Thoracic aorta (tissue), 2 donors: Measurements from ENCODE around the gene MAGEB1. TPM values are rescaled to one million over a fixed set of nuclear protein-coding genes. Genes with fewer than 3 reads are reported as not detected.

Source experiments
- ATAC-seq: fragments of 150-250 bp; one replicate; pipeline ENCODE4 v1.8.0; 2017; ENCODE audit warnings: low read depth; ENCODE audit not compliant: insufficient number of reproducible peaks, low FRiP score
- DNase-seq: peaks from one replicate; pipeline ENCODE4 v3.0.0-alpha.2; 2020; ENCODE audit warnings: low spot score
- H3K27ac ChIP-seq, 2 donors: fragments of 200-600 bp; sonication (generic); 1 replicate in 1 of 2; 2 replicates in 1 of 2; pipeline ENCODE4 v1.5.1; 2016; ENCODE audit warnings: mild to moderate bottlenecking in 2 of 2, moderate library complexity in 2 of 2
- H3K27me3 ChIP-seq: fragments of 200-600 bp; sonication (generic); replicated peaks from 2 replicates; pipeline ENCODE4 v1.6.0; 2016; ENCODE audit warnings: mild to moderate bottlenecking; ENCODE audit not compliant: insufficient read depth
- H3K36me3 ChIP-seq: fragments of 200-600 bp; sonication (generic); one replicate; pipeline ENCODE4 v1.5.1; 2016
- H3K4me1 ChIP-seq, 2 donors: fragments of 200-600 bp; sonication (generic); 1 replicate in 1 of 2; 2 replicates in 1 of 2; pipeline versions ENCODE4 v1.5.1 to v1.6.0; 2016; ENCODE audit warnings: low read depth in 2 of 2, mild to moderate bottlenecking in 1 of 2; ENCODE audit not compliant: control insufficient read depth in 1 of 2
- H3K4me3 ChIP-seq: fragments of 200-600 bp; sonication (generic); 2 replicates; pipeline ENCODE4 v1.5.1; 2016; ENCODE audit warnings: mild to moderate bottlenecking
- H3K9me3 ChIP-seq: fragments of 200-600 bp; sonication (generic); 2 replicates; pipeline ENCODE4 v1.5.1; 2016
- total RNA-seq, 2 donors: library from RNA; depleted of rRNA; stranded (reverse); fragments of >200 nt; gene quantifications; one replicate each; pipeline versions ENCODE4 v1.1.0 to v1.2.3, GENCODE V29; 2016
- TF ChIP-seq, protein P1 (sequence below): fragments of 200-600 bp; sonication (generic); IDR thresholded peaks from one replicate; pipeline ENCODE4 v1.5.1; 2019; ENCODE audit warnings: antibody characterized with exemption

The MAGEB1 gene, protein sequence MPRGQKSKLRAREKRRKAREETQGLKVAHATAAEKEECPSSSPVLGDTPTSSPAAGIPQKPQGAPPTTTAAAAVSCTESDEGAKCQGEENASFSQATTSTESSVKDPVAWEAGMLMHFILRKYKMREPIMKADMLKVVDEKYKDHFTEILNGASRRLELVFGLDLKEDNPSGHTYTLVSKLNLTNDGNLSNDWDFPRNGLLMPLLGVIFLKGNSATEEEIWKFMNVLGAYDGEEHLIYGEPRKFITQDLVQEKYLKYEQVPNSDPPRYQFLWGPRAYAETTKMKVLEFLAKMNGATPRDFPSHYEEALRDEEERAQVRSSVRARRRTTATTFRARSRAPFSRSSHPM
- total RNA-seq = not detected

DNA sequence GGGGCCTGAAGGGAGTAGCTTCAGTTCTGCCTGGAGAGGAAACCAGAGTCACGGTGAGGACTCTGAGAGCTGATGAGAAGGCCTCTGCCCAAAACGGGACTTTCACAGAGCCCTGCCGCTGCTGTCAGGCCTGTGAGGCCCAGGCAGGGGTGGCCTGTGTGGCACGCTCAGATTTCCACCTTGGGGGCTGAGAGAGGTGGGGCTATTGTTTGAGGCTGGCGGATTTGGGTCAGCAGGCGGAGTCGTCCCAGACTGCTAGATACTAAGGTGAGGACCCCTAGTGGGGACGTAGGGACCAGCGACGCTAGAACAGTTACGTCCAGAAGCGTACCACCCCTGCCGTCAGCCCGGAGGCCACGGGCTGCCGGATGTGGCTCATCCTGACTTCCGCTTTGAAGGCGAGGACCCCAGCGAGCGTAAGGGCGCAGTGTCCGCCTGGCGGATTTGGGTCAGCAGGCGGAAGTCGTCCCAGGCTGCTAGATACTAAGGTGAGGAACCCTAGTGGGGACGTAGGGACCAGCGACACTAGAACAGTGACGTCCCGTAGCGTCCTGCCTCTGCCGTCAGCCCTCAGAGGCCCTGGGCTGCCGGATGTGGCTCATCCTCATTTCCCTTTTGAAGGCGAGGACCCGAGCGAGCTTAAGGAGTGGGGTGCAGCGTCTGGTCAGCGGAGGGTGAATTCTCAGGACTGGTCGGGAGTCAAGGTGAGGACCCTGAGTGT, at the start of gene MAGEB1:
TSS of gene MAGEB1 (plus strand) at position 378 of the 721 bp plus-strand sequence. CDS start 3,348 bp downstream, outside the sequence.
- ATAC-seq = no peak
- H3K4me3 ChIP-seq = no peak within 1 kb of the TSS
- no peaks in the 10 kb centered on the region for H3K27me3 ChIP-seq
- no peaks in the 10 kb centered on the region for H3K36me3 ChIP-seq
- H3K4me1 ChIP-seq = no peaks in the 10 kb centered on the region
- TF ChIP-seq, protein P1, sequence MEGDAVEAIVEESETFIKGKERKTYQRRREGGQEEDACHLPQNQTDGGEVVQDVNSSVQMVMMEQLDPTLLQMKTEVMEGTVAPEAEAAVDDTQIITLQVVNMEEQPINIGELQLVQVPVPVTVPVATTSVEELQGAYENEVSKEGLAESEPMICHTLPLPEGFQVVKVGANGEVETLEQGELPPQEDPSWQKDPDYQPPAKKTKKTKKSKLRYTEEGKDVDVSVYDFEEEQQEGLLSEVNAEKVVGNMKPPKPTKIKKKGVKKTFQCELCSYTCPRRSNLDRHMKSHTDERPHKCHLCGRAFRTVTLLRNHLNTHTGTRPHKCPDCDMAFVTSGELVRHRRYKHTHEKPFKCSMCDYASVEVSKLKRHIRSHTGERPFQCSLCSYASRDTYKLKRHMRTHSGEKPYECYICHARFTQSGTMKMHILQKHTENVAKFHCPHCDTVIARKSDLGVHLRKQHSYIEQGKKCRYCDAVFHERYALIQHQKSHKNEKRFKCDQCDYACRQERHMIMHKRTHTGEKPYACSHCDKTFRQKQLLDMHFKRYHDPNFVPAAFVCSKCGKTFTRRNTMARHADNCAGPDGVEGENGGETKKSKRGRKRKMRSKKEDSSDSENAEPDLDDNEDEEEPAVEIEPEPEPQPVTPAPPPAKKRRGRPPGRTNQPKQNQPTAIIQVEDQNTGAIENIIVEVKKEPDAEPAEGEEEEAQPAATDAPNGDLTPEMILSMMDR = no peak
- H3K27ac ChIP-seq = no peak within 1 kb of the TSS
- no peaks in the 10 kb centered on the region for H3K9me3 ChIP-seq
- DNase-seq = no peak

DNA sequence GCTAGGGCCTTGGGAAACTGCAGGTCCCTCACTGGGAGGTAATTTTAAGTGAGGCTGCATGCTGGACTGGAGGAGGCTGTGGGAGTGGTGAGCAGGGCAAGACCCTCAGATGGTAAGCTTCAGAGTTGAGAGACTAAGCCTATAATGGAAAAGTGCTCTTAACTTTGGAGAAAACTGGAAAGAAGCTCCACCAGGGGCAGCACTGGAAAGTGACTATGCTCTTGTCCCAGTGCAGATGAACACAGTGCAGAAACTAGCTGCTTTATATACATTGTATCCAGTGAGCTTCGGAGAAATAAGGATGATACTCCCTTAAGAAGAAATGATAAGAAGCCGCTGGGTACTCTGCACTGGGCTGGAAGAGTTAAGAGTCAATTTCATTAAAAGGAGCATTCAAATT, 34.8 kb upstream of the MAGEB1 start:
- TF ChIP-seq, protein P1 = no peak
- DNase-seq (no peak), ATAC-seq (no peak)
- no peaks in the 10 kb centered on the region for H3K4me1 ChIP-seq
- H3K4me3 ChIP-seq = no peak overlapping the region
- no peak overlapping the region for H3K27ac ChIP-seq
- H3K27me3 ChIP-seq = no peaks in the 10 kb centered on the region
- H3K36me3 ChIP-seq = no peaks in the 10 kb centered on the region
- H3K9me3 ChIP-seq = no peaks in the 10 kb centered on the region

DNA sequence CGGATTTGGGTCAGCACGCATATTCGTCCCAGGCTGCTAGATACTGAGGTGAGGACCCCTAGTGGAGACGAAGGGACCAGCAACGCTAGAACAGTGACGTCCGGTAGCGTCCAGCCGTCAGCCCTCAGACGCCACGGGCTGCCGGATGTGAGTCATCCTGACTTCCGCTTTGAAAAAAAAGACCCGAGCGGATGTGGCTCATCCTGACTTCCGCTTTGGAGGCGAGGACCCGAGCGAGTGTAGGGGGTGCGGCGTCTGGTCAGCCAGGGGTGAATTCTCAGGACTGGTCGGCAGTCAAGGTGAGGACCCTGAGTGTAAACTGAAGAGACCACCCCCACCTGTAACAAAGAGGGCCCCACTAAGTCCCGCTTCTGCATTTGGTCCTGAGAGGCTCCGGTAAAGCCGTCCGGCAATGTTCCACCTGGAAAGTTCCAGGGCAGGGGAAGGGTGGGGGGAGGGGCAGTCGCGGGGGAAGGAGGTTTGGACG, 31.5 kb upstream of the MAGEB1 start, which contains the start of gene MAGEB2:
TSS of gene MAGEB2 (plus strand) at position 207 of the 487 bp plus-strand sequence. CDS start 3,018 bp downstream, outside the sequence.
- no peak within 1 kb of the TSS for H3K27ac ChIP-seq
- H3K36me3 ChIP-seq = no peaks in the 10 kb centered on the region
- TF ChIP-seq, protein P1 = no peak
- ATAC-seq (no peak), DNase-seq (no peak)
- H3K27me3 ChIP-seq = no peaks in the 10 kb centered on the region
- no peaks in the 10 kb centered on the region for H3K9me3 ChIP-seq
- H3K4me1 ChIP-seq = no peaks in the 10 kb centered on the region
- H3K4me3 ChIP-seq = no peak within 1 kb of the TSS

DNA sequence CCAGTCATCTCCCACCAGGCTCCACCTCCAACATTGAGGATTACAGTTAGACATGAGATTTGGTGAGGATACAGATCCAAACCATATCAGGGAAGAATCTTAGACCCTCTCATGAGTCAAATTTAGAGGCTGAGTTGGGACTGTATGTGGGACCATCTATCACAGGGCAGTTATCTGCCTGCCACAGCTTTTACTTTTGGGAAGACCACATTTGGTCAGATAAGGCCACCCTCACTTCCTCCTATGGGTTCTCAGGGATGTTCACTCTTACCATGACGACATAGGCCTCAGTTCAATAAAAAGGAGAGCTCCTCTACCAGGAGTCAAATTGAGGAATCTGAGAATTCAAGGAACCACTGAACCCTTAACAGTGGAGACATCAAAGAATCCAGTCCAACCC, 29.5 kb upstream of the MAGEB1 start:
- DNase-seq = no peak
- ATAC-seq = no peak
- TF ChIP-seq, protein P1 = no peak
- Histone ChIP-seq H3K9me3 (no peaks in the 10 kb centered on the region), H3K27me3 (no peaks in the 10 kb centered on the region), H3K27ac (no peak overlapping the region), H3K4me1 (no peaks in the 10 kb centered on the region), H3K36me3 (no peaks in the 10 kb centered on the region), H3K4me3 (no peak overlapping the region)

DNA sequence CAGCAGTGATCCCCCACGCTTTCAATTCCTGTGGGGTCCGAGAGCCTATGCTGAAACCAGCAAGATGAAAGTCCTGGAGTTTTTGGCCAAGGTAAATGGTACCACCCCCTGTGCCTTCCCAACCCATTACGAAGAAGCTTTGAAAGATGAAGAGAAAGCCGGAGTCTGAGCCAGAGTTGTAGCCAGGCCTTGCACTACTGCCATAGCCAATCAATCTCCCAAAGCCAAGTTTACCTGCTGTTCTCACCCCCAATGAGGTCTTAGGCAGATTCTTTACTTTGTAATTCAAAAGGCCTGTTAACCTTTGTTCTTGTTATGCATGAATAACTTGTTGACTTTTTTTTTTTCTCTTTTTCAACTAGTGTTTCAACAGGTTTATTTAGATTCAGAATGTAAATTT, 27.6 kb upstream of the MAGEB1 start:
- Histone ChIP-seq H3K36me3 (no peaks in the 10 kb centered on the region), H3K9me3 (no peaks in the 10 kb centered on the region), H3K27me3 (no peaks in the 10 kb centered on the region), H3K27ac (no peak overlapping the region), H3K4me3 (no peak overlapping the region), H3K4me1 (no peaks in the 10 kb centered on the region)
- no peak for DNase-seq
- TF ChIP-seq, protein P1 = no peak
- ATAC-seq = no peak
